ENCODE data around the gene TLE1. TPM values are rescaled to one million over a fixed set of nuclear protein-coding genes. Genes with fewer than 3 reads are reported as not detected.
A peak's percentile ranks its signal among the peaks of the same experiment; 100 is the strongest.

The TLE1 gene
- total RNA-seq, 1 experiment from 2014 or later, result 17.3 TPM

DNA sequence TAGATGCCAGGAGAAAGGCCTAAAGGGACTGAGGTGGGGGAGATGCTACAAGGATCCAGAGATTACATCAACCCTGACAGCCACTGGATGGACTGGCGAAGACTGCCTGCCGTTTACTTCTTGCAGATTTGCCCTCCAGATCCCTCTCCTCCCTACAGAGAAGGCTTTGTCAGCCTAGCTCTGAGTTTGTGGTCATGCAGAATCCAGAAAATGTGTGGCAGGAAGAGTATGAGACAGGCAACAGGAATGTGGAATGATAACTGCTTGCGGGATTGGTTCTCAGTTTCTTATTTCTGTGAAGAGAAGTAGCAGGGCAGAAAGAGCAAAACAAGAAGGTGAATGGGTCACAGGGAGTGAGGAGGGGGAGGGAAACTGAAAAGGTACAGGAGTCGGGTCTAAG, 129.6 kb downstream of the TLE1 start:
- H3K27ac ChIP-seq (ENCODE audit: low read depth, low read length), result peak overlapping the region; percentile 36; the same call in 1 of the 2 replicates
- CTCF ChIA-PET, result no interaction called here
- H3K4me2 ChIP-seq (ENCODE audit: low read length), result peak overlapping the region; percentile 58
- POLR2A ChIA-PET, result no interaction called here
- H4K20me1 ChIP-seq (ENCODE audit: insufficient read depth), result no peaks in the 10 kb centered on the region
- peak overlapping the region; percentile 63 for H2AFZ ChIP-seq (ENCODE audit: low read depth, low read length, poor library complexity, severe bottlenecking)
- peak overlapping the region; percentile 7; the same call in 1 of the 2 replicates for H3K9ac ChIP-seq (ENCODE audit: low read length)
- no peaks in the 10 kb centered on the region for H3K9me3 ChIP-seq (ENCODE audit: control insufficient read depth in 1 of 2, insufficient read depth in 1 of 2, low read depth in 1 of 2, low read length in 2 of 2)
- no peaks in the 10 kb centered on the region for H3K27me3 ChIP-seq (ENCODE audit: insufficient read depth, low read length)
- H3K79me2 ChIP-seq (ENCODE audit: insufficient read depth, low read length), result no peaks in the 10 kb centered on the region
- H3K4me1 ChIP-seq (ENCODE audit: control insufficient read depth in 1 of 2, insufficient read depth in 2 of 2, low read length in 2 of 2), result peaks cover 43 to 62% of the 10 kb centered on the region in 2 experiments
- ATAC-seq, result peak; percentile 77
- TF ChIP-seq, protein P1, sequence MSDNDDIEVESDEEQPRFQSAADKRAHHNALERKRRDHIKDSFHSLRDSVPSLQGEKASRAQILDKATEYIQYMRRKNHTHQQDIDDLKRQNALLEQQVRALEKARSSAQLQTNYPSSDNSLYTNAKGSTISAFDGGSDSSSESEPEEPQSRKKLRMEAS (IDR thresholded peaks at IDR 0.05), result 0 out of 2 replicates have a peak, but pooled peaks have one; percentile 37
- no peak for TF ChIP-seq SIN3A (IDR thresholded peaks at IDR 0.05; ENCODE audit: low read depth)
- peak; percentile 58 for TF ChIP-seq JUND (IDR thresholded peaks at IDR 0.05)
- TF ChIP-seq CBX3 (IDR thresholded peaks at IDR 0.05; ENCODE audit: low read depth), result peak; percentile 55; the same call in 1 of the 2 replicates
- 0 out of 2 replicates have a peak, but pooled peaks have one; percentile 18 for TF ChIP-seq RAD21 (IDR thresholded peaks at IDR 0.05; ENCODE audit: low read depth)
- 0 out of 2 replicates have a peak, but pooled peaks have one; percentile 39 for TF ChIP-seq CEBPB (IDR thresholded peaks at IDR 0.05; ENCODE audit: low read depth)
- TF ChIP-seq TCF7L2 (IDR thresholded peaks at IDR 0.05; ENCODE audit: borderline replicate concordance, extremely low read depth, insufficient read depth, insufficient read length), result no peak
- no peak; the same call in 1 of the 2 replicates for TF ChIP-seq POLR2AphosphoS5 (IDR thresholded peaks at IDR 0.05; ENCODE audit: low read depth, low read length)
- TF ChIP-seq FOSL1 (IDR thresholded peaks at IDR 0.05; ENCODE audit: low read depth), result peak; percentile 62; the same call in 1 of the 2 replicates
- no peak for TF ChIP-seq ELF1 (IDR thresholded peaks at IDR 0.05; ENCODE audit: borderline replicate concordance, low read depth)
- peak; percentile 75; the same call in 1 of the 2 replicates for TF ChIP-seq SP1 (IDR thresholded peaks at IDR 0.05; ENCODE audit: low read depth)
- no peaks in the 10 kb centered on the region for H3K36me3 ChIP-seq (ENCODE audit: control insufficient read depth in 1 of 2, insufficient read depth in 2 of 2, low read length in 2 of 2)
- RAD21 ChIA-PET (ENCODE audit: low non-redundant PET in 1 of 2, low total read pairs in 2 of 2, uncharacterized antibody in 2 of 2, unreplicated experiment in 2 of 2), result no interaction called here
- H3K4me3 ChIP-seq (replicated peaks in 1 of 2; ENCODE audit: low read depth in 1 of 2, low read length in 2 of 2), result peak overlapping the region in 1 of 2 experiments; percentile 8; a peak in 1 of 4 replicates
- no TSS peak for BruUV-seq (replicated peaks)
- no peaks in the 10 kb centered on the region for H3K9me2 ChIP-seq (ENCODE audit: insufficient read depth)
- intact Hi-C loops (cut with micrococcal nuclease), result loop anchor here (10.0 kb wide), 1 partner anchor 65 kb away; no protein-coding TSS in a partner anchor
- peak; percentile 65 for DNase-seq (ENCODE audit: low read depth, low spot score)

DNA sequence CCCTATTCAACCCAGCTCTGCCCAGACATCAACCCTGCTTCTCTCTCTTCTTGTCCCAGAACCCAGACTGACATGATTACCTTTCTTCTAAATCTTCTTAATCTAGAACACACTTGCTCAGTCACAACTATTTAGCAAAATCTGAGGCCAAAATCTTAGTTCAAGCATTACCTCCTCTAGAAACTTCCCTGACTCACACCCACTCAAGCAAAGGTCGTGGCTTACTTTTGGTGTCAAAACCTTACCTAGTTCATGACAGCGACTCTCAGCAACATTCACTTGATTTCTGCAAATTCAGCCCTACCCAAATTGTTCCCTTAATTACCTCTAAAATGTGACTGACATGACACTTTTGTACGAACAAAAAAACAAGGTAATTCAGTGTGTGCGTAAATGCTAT, 130.2 kb downstream of the TLE1 start:
- ATAC-seq (no peak), DNase-seq (ENCODE audit: low read depth, low spot score) (no peak)
- RAD21 ChIA-PET (ENCODE audit: low non-redundant PET in 1 of 2, low total read pairs in 2 of 2, uncharacterized antibody in 2 of 2, unreplicated experiment in 2 of 2), result no interaction called here
- Histone ChIP-seq H3K9me2 (ENCODE audit: insufficient read depth) (no peaks in the 10 kb centered on the region), H4K20me1 (ENCODE audit: insufficient read depth) (no peaks in the 10 kb centered on the region), H3K9me3 (ENCODE audit: control insufficient read depth in 1 of 2, insufficient read depth in 1 of 2, low read depth in 1 of 2, low read length in 2 of 2) (no peaks in the 10 kb centered on the region), H3K27me3 (ENCODE audit: insufficient read depth, low read length) (no peaks in the 10 kb centered on the region), H3K79me2 (ENCODE audit: insufficient read depth, low read length) (no peaks in the 10 kb centered on the region), H2AFZ (ENCODE audit: low read depth, low read length, poor library complexity, severe bottlenecking) (peak overlapping the region; percentile 63), H3K4me3 (replicated peaks in 1 of 2; ENCODE audit: low read depth in 1 of 2, low read length in 2 of 2) (peak overlapping the region in 1 of 2 experiments; percentile 8; a peak in 1 of 4 replicates), H3K9ac (ENCODE audit: low read length) (peak overlapping the region; percentile 7; the same call in 1 of the 2 replicates), H3K36me3 (ENCODE audit: control insufficient read depth in 1 of 2, insufficient read depth in 2 of 2, low read length in 2 of 2) (no peaks in the 10 kb centered on the region), H3K4me2 (ENCODE audit: low read length) (peak overlapping the region; percentile 58), H3K4me1 (ENCODE audit: control insufficient read depth in 1 of 2, insufficient read depth in 2 of 2, low read length in 2 of 2) (peaks cover 43 to 67% of the 10 kb centered on the region in 2 experiments), H3K27ac (ENCODE audit: low read depth, low read length) (peak overlapping the region; percentile 36; the same call in 1 of the 2 replicates)
- intact Hi-C loops (cut with micrococcal nuclease), result loop anchor here (10.0 kb wide), 1 partner anchor 64 kb away; no protein-coding TSS in a partner anchor
- TF ChIP-seq JUND (IDR thresholded peaks at IDR 0.05), result no peak
- no peak for TF ChIP-seq ZFX (IDR thresholded peaks at IDR 0.05)
- no peak for TF ChIP-seq POLR2AphosphoS5 (IDR thresholded peaks at IDR 0.05; ENCODE audit: low read depth, low read length)
- no peak for TF ChIP-seq SP1 (IDR thresholded peaks at IDR 0.05; ENCODE audit: low read depth)
- no peak for TF ChIP-seq EZH2phosphoT487 (IDR thresholded peaks at IDR 0.05; ENCODE audit: borderline replicate concordance)
- no peak for TF ChIP-seq FOSL1 (IDR thresholded peaks at IDR 0.05; ENCODE audit: low read depth)
- TF ChIP-seq, protein P2, sequence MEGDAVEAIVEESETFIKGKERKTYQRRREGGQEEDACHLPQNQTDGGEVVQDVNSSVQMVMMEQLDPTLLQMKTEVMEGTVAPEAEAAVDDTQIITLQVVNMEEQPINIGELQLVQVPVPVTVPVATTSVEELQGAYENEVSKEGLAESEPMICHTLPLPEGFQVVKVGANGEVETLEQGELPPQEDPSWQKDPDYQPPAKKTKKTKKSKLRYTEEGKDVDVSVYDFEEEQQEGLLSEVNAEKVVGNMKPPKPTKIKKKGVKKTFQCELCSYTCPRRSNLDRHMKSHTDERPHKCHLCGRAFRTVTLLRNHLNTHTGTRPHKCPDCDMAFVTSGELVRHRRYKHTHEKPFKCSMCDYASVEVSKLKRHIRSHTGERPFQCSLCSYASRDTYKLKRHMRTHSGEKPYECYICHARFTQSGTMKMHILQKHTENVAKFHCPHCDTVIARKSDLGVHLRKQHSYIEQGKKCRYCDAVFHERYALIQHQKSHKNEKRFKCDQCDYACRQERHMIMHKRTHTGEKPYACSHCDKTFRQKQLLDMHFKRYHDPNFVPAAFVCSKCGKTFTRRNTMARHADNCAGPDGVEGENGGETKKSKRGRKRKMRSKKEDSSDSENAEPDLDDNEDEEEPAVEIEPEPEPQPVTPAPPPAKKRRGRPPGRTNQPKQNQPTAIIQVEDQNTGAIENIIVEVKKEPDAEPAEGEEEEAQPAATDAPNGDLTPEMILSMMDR (IDR thresholded peaks at IDR 0.05 in 2 of 3, conservative IDR thresholded peaks at IDR 0.05 in 1 of 3; ENCODE audit: borderline replicate concordance in 1 of 3, insufficient read depth in 1 of 3, low read depth in 2 of 3, low read length in 2 of 3), result no peak
- no peak for TF ChIP-seq CBX3 (IDR thresholded peaks at IDR 0.05; ENCODE audit: low read depth)
- TF ChIP-seq EGR1 (IDR thresholded peaks at IDR 0.05; ENCODE audit: low read depth), result no peak
- TF ChIP-seq TCF7L2 (IDR thresholded peaks at IDR 0.05; ENCODE audit: borderline replicate concordance, extremely low read depth, insufficient read depth, insufficient read length), result no peak
- TF ChIP-seq ZNF274 (IDR thresholded peaks at IDR 0.05; ENCODE audit: low read depth, low read length), result no peak
- TF ChIP-seq ELF1 (IDR thresholded peaks at IDR 0.05; ENCODE audit: borderline replicate concordance, low read depth), result no peak
- POLR2A ChIA-PET, result no interaction called here
- CTCF ChIA-PET, result no interaction called here
- no TSS peak for BruUV-seq (replicated peaks)

Measured in HCT116 (cell line).